Prostate gland (tissue), 2 donors: ENCODE measurements around the gene ST6GALNAC4.

Source experiments
- POLR2A ChIP-seq: fragments of 450-650 bp; IDR thresholded peaks from one replicate; pipeline ENCODE4 v1.6.1; 2016; ENCODE audit warnings: antibody characterized with exemption, mild to moderate bottlenecking
- POLR2AphosphoS5 ChIP-seq: sonication (generic); formaldehyde crosslinking; IDR thresholded peaks from one replicate; pipeline ENCODE4 v1.6.1; 2017; ENCODE audit warnings: antibody characterized with exemption
- TF ChIP-seq, protein P1 (sequence below), 4 experiments: fragments of 200-600 bp in 2 of 4; fragments of 450-650 bp in 2 of 4; sonication (generic) in 2 of 4; IDR thresholded peaks; 1 replicate in 3 of 4; 2 replicates in 1 of 4; pipeline ENCODE4 v1.5.1; 2016 to 2019; ENCODE audit warnings: antibody characterized with exemption in 4 of 4, mild to moderate bottlenecking in 2 of 4, moderate library complexity in 2 of 4

DNA sequence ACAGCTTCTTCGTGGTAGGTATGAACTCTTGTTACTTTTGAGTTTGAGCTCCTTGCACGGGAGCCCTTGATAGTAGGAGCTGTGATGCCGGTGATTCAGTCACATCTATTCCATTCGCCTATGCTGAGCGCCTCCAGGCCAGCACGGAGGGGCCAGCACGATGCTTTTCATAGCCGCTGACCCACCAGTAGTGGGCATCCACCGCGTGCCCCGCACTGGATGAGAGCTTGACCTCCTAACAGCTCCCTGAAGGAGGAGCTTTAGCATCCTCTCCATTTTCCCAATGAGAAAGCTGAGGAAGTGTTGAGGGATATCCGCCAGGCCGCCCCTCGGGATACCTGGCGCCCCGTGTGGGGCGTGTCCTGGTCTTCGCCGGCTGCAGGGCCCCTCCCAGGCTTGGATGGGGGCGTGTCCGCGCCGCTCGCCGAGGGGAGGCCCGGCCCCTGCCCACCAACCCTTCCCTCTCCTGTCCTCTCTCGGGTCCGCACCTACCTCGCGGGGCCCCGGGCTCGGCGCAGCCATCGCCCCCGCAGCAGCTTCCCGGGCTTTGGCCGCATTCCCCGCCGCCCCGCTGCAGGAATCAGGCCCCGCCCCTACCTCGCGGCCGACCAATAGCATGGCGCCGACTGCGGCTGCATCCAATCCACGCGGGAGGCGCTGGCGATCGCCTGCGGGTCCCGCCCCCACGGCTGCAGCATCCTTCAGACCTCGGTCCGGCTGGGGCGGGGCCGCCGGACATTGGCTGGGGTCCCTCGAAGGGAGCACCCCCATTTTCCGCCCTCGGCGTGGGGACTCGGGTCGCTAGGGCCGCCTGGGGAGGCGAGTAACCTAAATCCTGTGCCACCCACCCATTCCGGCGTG is 13.6 kb upstream of the ST6GALNAC4 start, which contains the start of gene PIP5KL1:
- no peak for TF ChIP-seq POLR2A
- TF ChIP-seq, protein P1, sequence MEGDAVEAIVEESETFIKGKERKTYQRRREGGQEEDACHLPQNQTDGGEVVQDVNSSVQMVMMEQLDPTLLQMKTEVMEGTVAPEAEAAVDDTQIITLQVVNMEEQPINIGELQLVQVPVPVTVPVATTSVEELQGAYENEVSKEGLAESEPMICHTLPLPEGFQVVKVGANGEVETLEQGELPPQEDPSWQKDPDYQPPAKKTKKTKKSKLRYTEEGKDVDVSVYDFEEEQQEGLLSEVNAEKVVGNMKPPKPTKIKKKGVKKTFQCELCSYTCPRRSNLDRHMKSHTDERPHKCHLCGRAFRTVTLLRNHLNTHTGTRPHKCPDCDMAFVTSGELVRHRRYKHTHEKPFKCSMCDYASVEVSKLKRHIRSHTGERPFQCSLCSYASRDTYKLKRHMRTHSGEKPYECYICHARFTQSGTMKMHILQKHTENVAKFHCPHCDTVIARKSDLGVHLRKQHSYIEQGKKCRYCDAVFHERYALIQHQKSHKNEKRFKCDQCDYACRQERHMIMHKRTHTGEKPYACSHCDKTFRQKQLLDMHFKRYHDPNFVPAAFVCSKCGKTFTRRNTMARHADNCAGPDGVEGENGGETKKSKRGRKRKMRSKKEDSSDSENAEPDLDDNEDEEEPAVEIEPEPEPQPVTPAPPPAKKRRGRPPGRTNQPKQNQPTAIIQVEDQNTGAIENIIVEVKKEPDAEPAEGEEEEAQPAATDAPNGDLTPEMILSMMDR (IDR thresholded peaks at IDR 0.05) = peak in 2 of 4 experiments; percentile 6 to 17
- peak; percentile 58 for TF ChIP-seq POLR2AphosphoS5
